Measurements from ENCODE around the gene SUCLG1.

GRCh38 chr2:84494070-84494469 lies 35.0 kb upstream of the SUCLG1 start:
- TF ChIP-seq, protein P1, sequence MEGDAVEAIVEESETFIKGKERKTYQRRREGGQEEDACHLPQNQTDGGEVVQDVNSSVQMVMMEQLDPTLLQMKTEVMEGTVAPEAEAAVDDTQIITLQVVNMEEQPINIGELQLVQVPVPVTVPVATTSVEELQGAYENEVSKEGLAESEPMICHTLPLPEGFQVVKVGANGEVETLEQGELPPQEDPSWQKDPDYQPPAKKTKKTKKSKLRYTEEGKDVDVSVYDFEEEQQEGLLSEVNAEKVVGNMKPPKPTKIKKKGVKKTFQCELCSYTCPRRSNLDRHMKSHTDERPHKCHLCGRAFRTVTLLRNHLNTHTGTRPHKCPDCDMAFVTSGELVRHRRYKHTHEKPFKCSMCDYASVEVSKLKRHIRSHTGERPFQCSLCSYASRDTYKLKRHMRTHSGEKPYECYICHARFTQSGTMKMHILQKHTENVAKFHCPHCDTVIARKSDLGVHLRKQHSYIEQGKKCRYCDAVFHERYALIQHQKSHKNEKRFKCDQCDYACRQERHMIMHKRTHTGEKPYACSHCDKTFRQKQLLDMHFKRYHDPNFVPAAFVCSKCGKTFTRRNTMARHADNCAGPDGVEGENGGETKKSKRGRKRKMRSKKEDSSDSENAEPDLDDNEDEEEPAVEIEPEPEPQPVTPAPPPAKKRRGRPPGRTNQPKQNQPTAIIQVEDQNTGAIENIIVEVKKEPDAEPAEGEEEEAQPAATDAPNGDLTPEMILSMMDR (IDR thresholded peaks at IDR 0.05): no peak
- no peak for TF ChIP-seq POLR2A (IDR thresholded peaks at IDR 0.05)
